ENCODE data around the gene SCN1A.

GRCh38 chr2:165990846-165991245, 137.0 kb downstream of the SCN1A start:
- TF ChIP-seq NRF1 (IDR thresholded peaks at IDR 0.05; ENCODE audit: low read depth, low read length) (no peak), EZH2 (IDR thresholded peaks at IDR 0.05; ENCODE audit: low read depth, low read length, severe bottlenecking) (no peak), CTCF (IDR thresholded peaks at IDR 0.05; ENCODE audit: control extremely low read depth in 1 of 3, insufficient read depth in 1 of 3, low read depth in 1 of 3, low read length in 3 of 3) (no peak), GTF2F1 (IDR thresholded peaks at IDR 0.05; ENCODE audit: borderline replicate concordance, low read depth, low read length) (no peak), RAD21 (IDR thresholded peaks at IDR 0.05 in 1 of 2, conservative IDR thresholded peaks at IDR 0.05 in 1 of 2; ENCODE audit: low read depth in 2 of 2, low read length in 2 of 2) (no peak), PHF8 (conservative IDR thresholded peaks at IDR 0.05; ENCODE audit: low read depth, low read length) (no peak), YY1 (IDR thresholded peaks at IDR 0.05; ENCODE audit: low read depth, low read length) (no peak), CBX5 (IDR thresholded peaks at IDR 0.05; ENCODE audit: low read depth, low read length) (no peak), ATF2 (IDR thresholded peaks at IDR 0.05; ENCODE audit: low read length) (no peak), TEAD4 (IDR thresholded peaks at IDR 0.05; ENCODE audit: low read depth, low read length) (no peak), E2F6 (IDR thresholded peaks at IDR 0.05) (no peak), TAF1 (IDR thresholded peaks at IDR 0.05; ENCODE audit: low read depth, low read length) (no peak), POU5F1 (IDR thresholded peaks at IDR 0.05; ENCODE audit: low read depth, low read length) (no peak)
